HUES64 (cell line): ENCODE results near the gene ONECUT2.

Source experiments
- H3K27ac ChIP-seq: 2 replicates; pipeline ENCODE4 v1.7.0; 2013; ENCODE audit warnings: low read depth, low read length, inconsistent platforms
- H3K27me3 ChIP-seq: 2 replicates; pipeline ENCODE4 v1.6.1; 2013; ENCODE audit warnings: mild to moderate bottlenecking, low read length; ENCODE audit not compliant: insufficient read depth
- H3K36me3 ChIP-seq: 2 replicates; pipeline ENCODE4 v1.6.1; 2013; ENCODE audit warnings: mild to moderate bottlenecking, low read length; ENCODE audit not compliant: insufficient read depth
- H3K4me1 ChIP-seq: 2 replicates; pipeline ENCODE4 v1.6.1; 2013; ENCODE audit warnings: mild to moderate bottlenecking, low read length, moderate library complexity; ENCODE audit not compliant: insufficient read depth
- H3K4me3 ChIP-seq: 2 replicates; pipeline ENCODE4 v1.5.1; 2013; ENCODE audit warnings: mild to moderate bottlenecking, low read length, moderate library complexity
- H3K9ac ChIP-seq: 2 replicates; pipeline ENCODE4 v1.6.1; 2013; ENCODE audit warnings: mild to moderate bottlenecking, low read depth, low read length
- H3K9me3 ChIP-seq: 2 replicates; pipeline ENCODE4 v1.6.1; 2013; ENCODE audit warnings: low read depth, low read length; ENCODE audit not compliant: insufficient read depth
- WGBS: fragments of 150-250, 120-280 bp; methylation state at CpG from one replicate; pipeline ENCODE4 v1.1.7; 2013; ENCODE audit warnings: missing lambda C conversion rate; 5-methylcytosine and 5-hydroxymethylcytosine counted together

ONECUT2 gene

GRCh38 chr18:57534511-57534909 is 99.3 kb downstream of the ONECUT2 start:
- Histone ChIP-seq H3K9me3 (no peaks in the 10 kb centered on the region), H3K27me3 (no peaks in the 10 kb centered on the region), H3K4me1 (peaks cover 17% of the 10 kb centered on the region), H3K4me3 (no peak overlapping the region), H3K9ac (no peak overlapping the region), H3K36me3 (no peaks in the 10 kb centered on the region), H3K27ac (no peak overlapping the region)

DNA sequence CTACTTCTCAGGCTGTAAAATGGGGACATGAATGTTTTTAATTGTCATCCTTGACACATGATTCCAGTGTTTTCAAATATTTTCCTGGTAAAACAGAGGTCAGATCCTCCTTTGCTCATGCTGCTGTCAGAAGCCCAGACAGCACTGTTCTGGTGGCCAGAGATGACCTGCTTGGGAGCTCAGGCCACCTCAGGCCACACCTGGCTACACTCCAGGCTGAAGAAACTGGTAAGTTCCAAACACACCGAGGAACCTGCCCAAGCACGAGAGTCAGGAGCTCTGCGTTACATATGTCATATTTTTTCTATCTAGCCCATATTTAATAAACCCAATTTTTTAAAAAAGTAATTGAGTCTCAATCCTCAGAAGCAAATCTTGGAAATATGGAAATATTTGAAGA is 103.4 kb downstream of the ONECUT2 start:
- Histone ChIP-seq H3K4me3 (no peak overlapping the region), H3K9ac (no peak overlapping the region), H3K9me3 (no peaks in the 10 kb centered on the region), H3K27me3 (no peaks in the 10 kb centered on the region), H3K36me3 (no peaks in the 10 kb centered on the region), H3K27ac (no peak overlapping the region), H3K4me1 (peaks cover 6% of the 10 kb centered on the region; the same call in 1 of the 2 replicates)
- WGBS, result 100% methylated on average over 3 of the region's 3 CpGs

DNA sequence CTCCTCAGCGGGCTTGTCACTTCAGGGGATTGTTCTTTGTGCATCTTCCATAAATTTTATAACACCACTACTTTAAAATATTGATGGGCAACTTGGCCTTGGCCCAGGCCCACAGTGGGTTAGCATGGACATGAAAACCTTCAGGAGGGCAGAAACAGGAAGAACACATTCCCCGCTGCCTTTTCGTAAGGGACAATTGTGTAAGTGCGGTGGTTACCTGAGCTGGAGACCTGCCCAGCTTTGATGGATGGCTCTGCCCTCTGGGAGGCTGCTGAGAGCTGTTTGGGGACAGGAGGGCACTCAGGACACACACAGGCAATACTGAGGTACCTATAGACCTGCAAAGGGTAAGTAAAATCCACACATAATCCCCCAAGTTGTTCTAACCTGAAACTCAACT is 104.5 kb downstream of the ONECUT2 start:
- Histone ChIP-seq H3K9ac (no peak overlapping the region), H3K36me3 (no peaks in the 10 kb centered on the region), H3K4me3 (no peak overlapping the region), H3K4me1 (no peaks in the 10 kb centered on the region), H3K9me3 (no peaks in the 10 kb centered on the region), H3K27me3 (no peaks in the 10 kb centered on the region), H3K27ac (no peak overlapping the region)
- 94% methylated on average over 4 of the region's 4 CpGs for WGBS
